HUES64 (cell line): ENCODE measurements around the gene JPT1.
A peak's percentile ranks its signal among the peaks of the same experiment; 100 is the strongest.
"Not testable (repeated sequence)": the region's sequence is repeated elsewhere in the genome, so short reads cannot be mapped to it uniquely, and the experiment has no call there.

Experiments used
- H3K27ac ChIP-seq: 2 replicates; pipeline ENCODE4 v1.7.0; 2013; ENCODE audit warnings: low read depth, low read length, inconsistent platforms
- H3K27me3 ChIP-seq: 2 replicates; pipeline ENCODE4 v1.6.1; 2013; ENCODE audit warnings: mild to moderate bottlenecking, low read length; ENCODE audit not compliant: insufficient read depth
- H3K36me3 ChIP-seq: 2 replicates; pipeline ENCODE4 v1.6.1; 2013; ENCODE audit warnings: mild to moderate bottlenecking, low read length; ENCODE audit not compliant: insufficient read depth
- H3K4me1 ChIP-seq: 2 replicates; pipeline ENCODE4 v1.6.1; 2013; ENCODE audit warnings: mild to moderate bottlenecking, low read length, moderate library complexity; ENCODE audit not compliant: insufficient read depth
- H3K4me3 ChIP-seq: 2 replicates; pipeline ENCODE4 v1.5.1; 2013; ENCODE audit warnings: mild to moderate bottlenecking, low read length, moderate library complexity
- H3K9ac ChIP-seq: 2 replicates; pipeline ENCODE4 v1.6.1; 2013; ENCODE audit warnings: mild to moderate bottlenecking, low read depth, low read length
- H3K9me3 ChIP-seq: 2 replicates; pipeline ENCODE4 v1.6.1; 2013; ENCODE audit warnings: low read depth, low read length; ENCODE audit not compliant: insufficient read depth
- WGBS: fragments of 150-250, 120-280 bp; methylation state at CpG from one replicate; pipeline ENCODE4 v1.1.7; 2013; ENCODE audit warnings: missing lambda C conversion rate; 5-methylcytosine and 5-hydroxymethylcytosine counted together

The JPT1 gene

DNA sequence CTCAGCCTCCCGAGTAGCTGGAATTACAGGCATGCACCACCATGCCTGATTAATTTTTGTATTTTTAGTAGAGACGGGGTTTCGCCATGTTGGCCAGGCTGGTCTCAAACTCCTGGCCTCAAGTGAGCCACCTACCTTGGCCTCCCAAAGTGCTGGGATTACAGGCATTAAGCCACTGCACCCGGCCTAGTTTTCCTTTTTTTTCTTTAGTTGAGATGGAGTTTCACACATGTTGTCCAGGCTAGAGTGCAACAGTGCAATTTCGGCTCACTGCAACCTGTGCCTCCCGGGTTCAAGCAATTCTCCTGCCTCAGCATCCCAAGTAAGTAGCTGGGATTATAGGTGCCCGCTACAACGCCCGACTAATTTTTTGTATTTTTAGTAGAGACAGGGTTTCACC lies 16.6 kb downstream of the JPT1 start:
- H3K9me3 ChIP-seq, H3K4me3 ChIP-seq, H3K9ac ChIP-seq, H3K27me3 ChIP-seq, H3K4me1 ChIP-seq, H3K27ac ChIP-seq: not testable (repeated sequence)
- peaks cover 80% of the 10 kb centered on the region for H3K36me3 ChIP-seq
- WGBS = 97% methylated on average over 9 of the region's 9 CpGs

DNA sequence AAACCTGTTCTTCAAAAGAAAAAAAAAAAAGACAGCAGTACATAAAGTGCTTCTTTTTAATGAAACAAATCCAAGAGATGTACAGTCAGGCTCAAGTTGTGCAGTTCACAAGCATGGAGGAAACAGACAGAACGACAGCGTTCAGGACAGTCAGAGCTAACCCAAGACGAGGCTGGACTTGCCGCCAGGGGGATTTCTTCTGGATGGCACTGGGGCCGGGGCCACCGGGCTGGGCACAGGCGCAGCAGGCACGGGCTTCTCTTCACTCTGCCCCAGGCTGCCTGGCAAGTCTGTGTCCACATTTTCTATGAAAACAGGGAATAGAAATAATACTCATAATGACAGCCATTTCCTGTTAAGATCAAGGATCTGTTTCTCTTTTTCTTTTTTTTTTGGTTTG lies 18.4 kb downstream of the JPT1 start:
- H3K27ac ChIP-seq = peak overlapping the region; percentile 10; the same call in 1 of the 2 replicates
- no peaks in the 10 kb centered on the region for H3K4me1 ChIP-seq
- no peaks in the 10 kb centered on the region for H3K27me3 ChIP-seq
- 98% methylated on average over 8 of the region's 8 CpGs for WGBS
- peaks cover 65% of the 10 kb centered on the region for H3K36me3 ChIP-seq
- H3K4me3 ChIP-seq = no peak overlapping the region
- H3K9me3 ChIP-seq = no peaks in the 10 kb centered on the region
- H3K9ac ChIP-seq = no peak overlapping the region

- peak overlapping the region; percentile 52; the same call in 1 of the 2 replicates for H3K27ac ChIP-seq
- no peak overlapping the region for H3K9ac ChIP-seq
- no peaks in the 10 kb centered on the region for H3K27me3 ChIP-seq
- peaks cover 61% of the 10 kb centered on the region for H3K36me3 ChIP-seq
- 90% methylated on average over 5 of the region's 5 CpGs for WGBS
- H3K9me3 ChIP-seq = no peaks in the 10 kb centered on the region
- no peaks in the 10 kb centered on the region; the same call in 1 of the 2 replicates for H3K4me1 ChIP-seq
- H3K4me3 ChIP-seq = no peak overlapping the region
Observed at GRCh38 chr17:75135452-75135851, 18.9 kb downstream of the JPT1 start.

DNA sequence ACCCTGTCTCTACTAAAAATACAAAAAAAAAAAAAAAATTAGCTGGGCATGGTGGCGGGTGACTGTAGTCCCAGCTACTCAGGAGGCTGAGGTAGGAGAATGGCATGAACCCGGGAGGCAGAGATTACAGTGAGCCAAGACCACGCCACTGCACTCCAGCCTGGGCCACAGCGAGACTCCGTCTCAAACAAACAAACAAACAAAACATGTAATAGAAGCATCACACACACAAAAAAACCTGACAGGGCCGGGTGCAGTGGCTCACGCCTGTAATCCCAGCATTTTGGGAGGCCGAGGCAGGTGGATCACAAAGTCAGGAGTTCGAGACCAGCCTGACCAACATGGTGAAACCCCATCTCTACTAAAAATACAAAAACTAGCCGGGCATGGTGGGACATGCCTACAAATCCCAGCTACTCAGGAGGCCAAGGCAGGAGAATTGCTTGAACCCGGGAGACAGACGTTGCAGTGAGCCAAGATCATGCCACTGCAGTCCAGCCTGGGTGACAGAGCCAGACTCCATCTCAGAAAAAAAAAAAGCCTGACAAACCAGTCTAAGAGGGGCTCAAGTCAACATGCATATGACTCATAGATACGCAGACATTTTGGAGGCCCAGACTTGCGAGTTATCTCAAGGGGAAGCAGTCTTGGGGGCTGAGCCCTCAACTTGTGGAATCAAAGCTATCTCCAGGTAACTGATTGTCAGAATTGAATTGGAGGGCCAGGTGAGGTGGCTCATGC lies 20.5 kb downstream of the JPT1 start:
- H3K9me3 ChIP-seq, H3K4me1 ChIP-seq, H3K27me3 ChIP-seq, H3K9ac ChIP-seq, H3K4me3 ChIP-seq, H3K27ac ChIP-seq: not testable (repeated sequence)
- WGBS = 93% methylated on average over 14 of the region's 14 CpGs
- peaks cover 60% of the 10 kb centered on the region for H3K36me3 ChIP-seq

GRCh38 chr17:75133001-75133400 lies 21.3 kb downstream of the JPT1 start:
- no peak overlapping the region for H3K9ac ChIP-seq
- WGBS = 91% methylated on average over 3 of the region's 3 CpGs

GRCh38 chr17:75132018-75133000 lies 22.0 kb downstream of the JPT1 start:
- Histone ChIP-seq H3K9ac (peak overlapping the region; percentile 94), H3K4me3 (peak overlapping the region; percentile 85), H3K36me3 (peaks cover 49% of the 10 kb centered on the region), H3K27ac (peak overlapping the region; percentile 93)
- H3K9me3 ChIP-seq, H3K27me3 ChIP-seq, H3K4me1 ChIP-seq: not testable (repeated sequence)
- WGBS = 89% methylated on average over 40 of the region's 40 CpGs

More at GRCh38 chr17:75133001-75133400, 21.3 kb downstream of the JPT1 start:
- Histone ChIP-seq H3K4me3 (no peak overlapping the region), H3K27me3 (no peaks in the 10 kb centered on the region), H3K36me3 (peaks cover 56% of the 10 kb centered on the region), H3K9me3 (no peaks in the 10 kb centered on the region), H3K4me1 (no peaks in the 10 kb centered on the region; the same call in 1 of the 2 replicates), H3K27ac (no peak overlapping the region)

DNA sequence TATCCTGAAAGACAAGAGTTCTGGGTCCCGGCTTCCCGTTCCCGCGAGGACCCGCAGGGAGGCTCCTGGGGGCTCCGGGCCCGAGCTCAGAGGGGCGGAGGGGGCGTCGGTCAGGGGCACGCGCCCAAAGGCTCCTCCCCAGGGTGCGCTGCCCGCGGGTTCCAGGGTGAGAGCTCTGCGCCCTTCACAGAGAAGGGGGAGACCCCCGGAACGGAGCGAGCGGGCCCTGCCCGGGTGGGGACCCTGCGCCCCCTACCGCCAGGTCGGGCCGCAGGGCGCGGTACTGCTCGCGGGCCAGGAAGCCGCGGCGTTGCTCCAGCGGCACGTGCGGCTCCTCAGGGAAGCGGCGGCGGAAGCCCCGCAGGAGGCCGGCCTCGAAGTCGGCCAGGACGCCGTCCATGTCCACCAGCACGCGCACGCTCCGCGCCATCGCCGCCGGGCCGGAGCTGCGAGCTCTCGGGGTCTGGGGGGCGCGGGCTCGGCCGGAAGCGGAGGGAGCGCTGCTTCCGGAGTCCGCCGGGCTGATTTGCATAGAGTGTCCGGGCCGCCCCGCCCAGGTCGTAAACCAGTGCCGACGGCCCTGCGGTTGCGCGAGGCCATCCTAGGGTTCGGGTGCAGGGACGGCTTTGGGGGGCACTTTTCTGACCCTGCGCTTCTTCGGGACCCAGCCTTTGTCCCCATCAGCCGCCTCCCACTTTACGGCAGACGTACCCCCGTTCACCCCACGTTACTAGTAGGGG lies 22.9 kb downstream of the JPT1 start, which contains the start of gene NT5C:
Gene NT5C, minus strand, starts transcription at position 465 of the 740 bp plus-strand sequence. Its CDS starts 35 bp downstream, at position 430.
- Histone ChIP-seq H3K4me1 (no peaks in the 10 kb centered on the region; the same call in 1 of the 2 replicates), H3K27ac (peak within 1 kb of the TSS; percentile 93), H3K27me3 (no peaks in the 10 kb centered on the region), H3K36me3 (peaks cover 40% of the 10 kb centered on the region), H3K9ac (peak within 1 kb of the TSS; percentile 94), H3K9me3 (no peaks in the 10 kb centered on the region), H3K4me3 (peak within 1 kb of the TSS; percentile 85)
- under 1% methylated on average over 82 of the region's 82 CpGs for WGBS

DNA sequence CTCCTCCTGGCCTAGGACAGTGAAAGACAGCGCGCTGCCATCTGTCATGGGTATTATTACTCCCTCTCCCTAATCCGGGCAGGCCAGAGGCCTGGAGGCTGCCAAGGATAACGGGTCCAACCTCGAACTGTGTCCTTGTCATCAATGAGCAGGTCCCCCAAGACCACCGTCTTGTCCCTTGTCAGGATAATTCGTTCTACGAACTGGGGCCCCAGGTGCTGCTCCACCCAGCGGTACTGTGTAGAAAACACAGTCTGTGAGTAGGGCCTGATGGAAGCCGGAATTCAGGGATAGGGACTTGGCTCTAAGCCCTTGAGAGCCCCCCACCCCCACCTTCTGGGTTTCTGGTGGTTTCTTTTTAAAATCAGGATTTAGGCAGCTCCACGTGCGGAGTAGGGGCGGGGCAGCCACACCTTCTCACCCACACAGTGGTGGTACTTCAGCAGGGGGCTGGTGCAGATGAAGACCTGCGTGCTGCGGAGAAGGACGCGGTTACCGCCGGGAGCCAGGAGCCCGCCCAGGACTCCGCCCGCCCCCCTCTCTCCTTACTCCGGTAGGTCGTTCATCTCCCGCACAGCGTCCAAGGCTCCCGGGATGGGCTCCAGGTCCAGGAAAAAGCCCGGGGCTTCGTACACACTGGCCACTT lies 23.6 kb downstream of the JPT1 start:
- H3K27me3 ChIP-seq = no peaks in the 10 kb centered on the region
- 9% methylated on average over 29 of the region's 29 CpGs for WGBS
- H3K9me3 ChIP-seq = no peaks in the 10 kb centered on the region
- H3K4me3 ChIP-seq = peak overlapping the region; percentile 85
- no peaks in the 10 kb centered on the region; the same call in 1 of the 2 replicates for H3K4me1 ChIP-seq
- peaks cover 33% of the 10 kb centered on the region for H3K36me3 ChIP-seq
- peak overlapping the region; percentile 93 for H3K27ac ChIP-seq
- H3K9ac ChIP-seq = peak overlapping the region; percentile 94

- Histone ChIP-seq H3K9me3 (no peaks in the 10 kb centered on the region), H3K36me3 (peaks cover 27% of the 10 kb centered on the region), H3K27me3 (no peaks in the 10 kb centered on the region), H3K9ac (0 out of 2 replicates have a peak overlapping the region, but pooled peaks have one; percentile 94), H3K4me3 (peak overlapping the region; percentile 85), H3K27ac (no peak overlapping the region), H3K4me1 (no peaks in the 10 kb centered on the region; the same call in 1 of the 2 replicates)
- 88% methylated on average over 24 of the region's 24 CpGs for WGBS
Observed at GRCh38 chr17:75130059-75130631, 24.2 kb downstream of the JPT1 start.

- Histone ChIP-seq H3K9ac (no peak overlapping the region), H3K9me3 (no peaks in the 10 kb centered on the region), H3K4me3 (no peak overlapping the region), H3K27me3 (no peaks in the 10 kb centered on the region), H3K4me1 (no peaks in the 10 kb centered on the region; the same call in 1 of the 2 replicates), H3K36me3 (peaks cover 22% of the 10 kb centered on the region), H3K27ac (no peak overlapping the region)
- WGBS = 90% methylated on average over 9 of the region's 9 CpGs
Observed at GRCh38 chr17:75129576-75129975, 24.7 kb downstream of the JPT1 start.
